Breast epithelium (tissue), 4 donors: Measurements from ENCODE around the gene MYH6. TPM values are rescaled to one million over a fixed set of nuclear protein-coding genes. Genes with fewer than 3 reads are reported as not detected.

Experiments
- DNase-seq, 2 donors: peaks; one replicate each; pipeline ENCODE4 v3.0.0-alpha.2; 2019; ENCODE audit warnings: low spot score in 2 of 2
- H3K27ac ChIP-seq, 2 donors: fragments of 200-600 bp; sonication (generic) in 1 of 2; one replicate each; pipeline ENCODE4 v1.5.1; 2016 to 2019; ENCODE audit warnings: mild to moderate bottlenecking in 1 of 2
- H3K27me3 ChIP-seq, 2 donors: fragments of 200-600 bp; sonication (generic) in 1 of 2; one replicate each; pipeline versions ENCODE4 v1.5.1 to v1.6.0; 2017 to 2019; ENCODE audit warnings: control low read depth in 1 of 2, mild to moderate bottlenecking in 1 of 2
- H3K36me3 ChIP-seq: fragments of 200-600 bp; one replicate; pipeline ENCODE4 v1.5.1; 2019
- H3K4me1 ChIP-seq, 2 donors: fragments of 200-600 bp; sonication (generic); one replicate each; pipeline ENCODE4 v1.5.1; 2016 to 2019; ENCODE audit warnings: control low read depth in 1 of 2
- H3K4me3 ChIP-seq, 3 donors: fragments of 200-600 bp; sonication (generic); 1 replicate in 2 of 3; 2 replicates in 1 of 3; pipeline ENCODE4 v1.5.1; 2016 to 2019; ENCODE audit warnings: mild to moderate bottlenecking in 3 of 3, moderate library complexity in 2 of 3
- H3K9me3 ChIP-seq, 2 donors: fragments of 200-600 bp; sonication (generic) in 1 of 2; one replicate each; pipeline ENCODE4 v1.5.1; 2016 to 2019; ENCODE audit warnings: control low read depth in 1 of 2
- CTCF ChIP-seq, 3 donors: fragments of 450-650 bp; IDR thresholded peaks; one replicate each; pipeline ENCODE4 v1.5.1; 2016 to 2017; ENCODE audit warnings: antibody characterized with exemption in 3 of 3, mild to moderate bottlenecking in 3 of 3, moderate library complexity in 3 of 3
- POLR2A ChIP-seq: fragments of 450-650 bp; IDR thresholded peaks from one replicate; pipeline ENCODE4 v1.6.1; 2016; ENCODE audit warnings: antibody characterized with exemption, mild to moderate bottlenecking, moderate library complexity
- POLR2AphosphoS5 ChIP-seq, 3 donors: sonication (generic); formaldehyde crosslinking; IDR thresholded peaks; one replicate each; pipeline ENCODE4 v1.6.1; 2017; ENCODE audit warnings: antibody characterized with exemption in 3 of 3
- intact Hi-C: fragments of 100-400 bp; cut with DNase I; formaldehyde crosslinking; loops from one replicate; pipeline ENCODE4 v1.15.1; 2023; ENCODE audit warnings: low total_unique reads
- total RNA-seq, 3 donors: library from RNA; depleted of rRNA; stranded (reverse); fragments of >200 nt; gene quantifications; one replicate each; pipeline ENCODE4 v1.1.0, GENCODE V29; 2016

The MYH6 gene
- total RNA-seq, 3 donors from 2014 or later = not detected

- Histone ChIP-seq H3K9me3 (no peaks in the 10 kb centered on the region), H3K4me3 (no peak overlapping the region), H3K27me3 (no peaks in the 10 kb centered on the region), H3K36me3 (no peaks in the 10 kb centered on the region), H3K4me1 (no peaks in the 10 kb centered on the region), H3K27ac (no peak overlapping the region)
- TF ChIP-seq POLR2AphosphoS5 (IDR thresholded peaks at IDR 0.05) (no peak), CTCF (IDR thresholded peaks at IDR 0.05) (no peak), POLR2A (no peak)
- intact Hi-C loops = no loop called here
- peak in 1 of 2 donors; percentile 3 for DNase-seq
Observed at GRCh38 chr14:23434488-23435222, 26.6 kb upstream of the MYH6 start.

GRCh38 chr14:23433457-23433856 lies 25.4 kb upstream of the MYH6 start:
- Histone ChIP-seq H3K4me3 (no peak overlapping the region), H3K4me1 (no peaks in the 10 kb centered on the region), H3K9me3 (no peaks in the 10 kb centered on the region), H3K36me3 (no peaks in the 10 kb centered on the region), H3K27me3 (no peaks in the 10 kb centered on the region), H3K27ac (no peak overlapping the region)
- TF ChIP-seq CTCF (IDR thresholded peaks at IDR 0.05) (no peak), POLR2AphosphoS5 (IDR thresholded peaks at IDR 0.05) (no peak), POLR2A (no peak)
- peak in 1 of 2 donors; percentile 6 for DNase-seq
- intact Hi-C loops = no loop called here

GRCh38 chr14:23432946-23433345 lies 24.9 kb upstream of the MYH6 start:
- H3K36me3 ChIP-seq = no peaks in the 10 kb centered on the region
- H3K27me3 ChIP-seq = no peaks in the 10 kb centered on the region
- H3K9me3 ChIP-seq = no peaks in the 10 kb centered on the region
- TF ChIP-seq CTCF (IDR thresholded peaks at IDR 0.05) = no peak
- no peak for TF ChIP-seq POLR2A
- no peak for TF ChIP-seq POLR2AphosphoS5 (IDR thresholded peaks at IDR 0.05)
- no peak overlapping the region for H3K4me3 ChIP-seq
- DNase-seq = peak in 1 of 2 donors; percentile 3
- no peak overlapping the region for H3K27ac ChIP-seq
- intact Hi-C loops = no loop called here
- no peaks in the 10 kb centered on the region for H3K4me1 ChIP-seq

- no peaks in the 10 kb centered on the region for H3K27me3 ChIP-seq
- no peak for TF ChIP-seq POLR2A
- TF ChIP-seq CTCF (IDR thresholded peaks at IDR 0.05) = no peak
- no peak for TF ChIP-seq POLR2AphosphoS5 (IDR thresholded peaks at IDR 0.05)
- no peak overlapping the region for H3K27ac ChIP-seq
- no peaks in the 10 kb centered on the region for H3K4me1 ChIP-seq
- H3K4me3 ChIP-seq = no peak overlapping the region
- intact Hi-C loops = no loop called here
- peak in 1 of 2 donors; percentile 25 for DNase-seq
- H3K36me3 ChIP-seq = no peaks in the 10 kb centered on the region
- H3K9me3 ChIP-seq = no peaks in the 10 kb centered on the region
Observed at GRCh38 chr14:23432102-23432925, 24.2 kb upstream of the MYH6 start.

DNA sequence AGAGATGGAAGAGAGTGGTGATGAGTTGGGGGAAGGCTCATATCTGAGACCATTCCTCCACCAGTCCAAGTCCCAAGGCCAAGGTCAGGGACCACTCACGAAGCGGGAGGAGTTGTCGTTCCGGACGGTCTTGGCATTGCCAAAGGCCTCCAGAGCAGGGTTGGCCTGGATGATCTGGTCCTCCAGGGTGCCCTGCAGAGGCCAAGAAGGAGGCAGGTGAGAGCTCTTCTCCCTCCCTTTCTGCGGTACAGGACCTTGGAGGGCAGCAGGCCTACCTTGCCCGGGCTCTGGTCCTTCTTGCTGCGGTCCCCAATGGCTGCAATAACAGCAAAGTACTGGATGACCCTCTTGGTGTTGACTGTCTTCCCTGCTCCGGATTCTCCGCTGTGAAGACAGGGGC lies 23.4 kb upstream of the MYH6 start:
- DNase-seq = peak in 1 of 2 donors; percentile 40
- Histone ChIP-seq H3K36me3 (no peaks in the 10 kb centered on the region), H3K27me3 (no peaks in the 10 kb centered on the region), H3K4me1 (no peaks in the 10 kb centered on the region), H3K4me3 (no peak overlapping the region), H3K27ac (no peak overlapping the region), H3K9me3 (no peaks in the 10 kb centered on the region)
- intact Hi-C loops = no loop called here
- no peak for TF ChIP-seq POLR2AphosphoS5 (IDR thresholded peaks at IDR 0.05)
- TF ChIP-seq CTCF (IDR thresholded peaks at IDR 0.05) = no peak
- no peak for TF ChIP-seq POLR2A
